Measurements from ENCODE around the gene PLRG1.

GRCh38 chr4:154511548-154511947 lies 38.7 kb downstream of the PLRG1 start:
- no peak for TF ChIP-seq CTCF (conservative IDR thresholded peaks at IDR 0.05; ENCODE audit: low read length)
- TF ChIP-seq EZH2phosphoT487 (IDR thresholded peaks at IDR 0.05; ENCODE audit: borderline replicate concordance): no peak
